ENCODE results near the gene RNF167.

RNF167 gene

GRCh38 chr17:4950075-4950745 lies 10.1 kb downstream of the RNF167 start:
- DNase-seq (ENCODE audit: low read depth in 1 of 2, low spot score in 1 of 2), result no peak

GRCh38 chr17:4950746-4951204 lies 10.7 kb downstream of the RNF167 start, which contains the start of gene ENO3:
ENO3 (plus strand) TSS chr17:4951119; CDS start chr17:4951830, 711 bp downstream.
- no peak for DNase-seq (ENCODE audit: low read depth in 1 of 2, low spot score in 1 of 2)

- DNase-seq (ENCODE audit: low read depth in 1 of 2, low spot score in 1 of 2), result no peak
Measured at GRCh38 chr17:4951486-4951885, 11.4 kb downstream of the RNF167 start.

GRCh38 chr17:4953451-4953961 lies 13.4 kb downstream of the RNF167 start:
- DNase-seq (ENCODE audit: low read depth in 1 of 2, low spot score in 1 of 2), result no peak

- DNase-seq (ENCODE audit: low read depth in 1 of 2, low spot score in 1 of 2), result no peak
Measured at GRCh38 chr17:4955091-4955490, 15.0 kb downstream of the RNF167 start.

GRCh38 chr17:4956493-4957061 lies 16.5 kb downstream of the RNF167 start:
- no peak for DNase-seq (ENCODE audit: low read depth in 1 of 2, low spot score in 1 of 2)

GRCh38 chr17:4958102-4958501 lies 18.0 kb downstream of the RNF167 start:
- no peak for DNase-seq (ENCODE audit: low read depth in 1 of 2, low spot score in 1 of 2)

- DNase-seq (ENCODE audit: low read depth in 1 of 2, low spot score in 1 of 2), result no peak
Measured at GRCh38 chr17:4959261-4959965, 19.3 kb downstream of the RNF167 start.

GRCh38 chr17:4960279-4960922 lies 20.3 kb downstream of the RNF167 start:
- DNase-seq (ENCODE audit: low read depth in 1 of 2, low spot score in 1 of 2), result no peak

- DNase-seq (ENCODE audit: low read depth in 1 of 2, low spot score in 1 of 2), result no peak
Measured at GRCh38 chr17:4965311-4965986, 25.4 kb downstream of the RNF167 start.

GRCh38 chr17:4966844-4967538 lies 26.9 kb downstream of the RNF167 start:
- peak; percentile 86 to 87 for DNase-seq (ENCODE audit: low read depth in 1 of 2, low spot score in 1 of 2)

- DNase-seq (ENCODE audit: low read depth in 1 of 2, low spot score in 1 of 2), result peak; percentile 87
Measured at GRCh38 chr17:4967539-4968485, 27.7 kb downstream of the RNF167 start, which contains the start of gene SPAG7. SPAG7 (minus strand) TSS chr17:4967817; CDS start chr17:4967804, 13 bp downstream.

- DNase-seq (ENCODE audit: low read depth in 1 of 2, low spot score in 1 of 2), result no peak
Measured at GRCh38 chr17:4968486-4969046, 28.5 kb downstream of the RNF167 start.

- no peak for DNase-seq (ENCODE audit: low read depth in 1 of 2, low spot score in 1 of 2)
Measured at GRCh38 chr17:4969047-4969550, 29.0 kb downstream of the RNF167 start.

- no peak for DNase-seq (ENCODE audit: low read depth in 1 of 2, low spot score in 1 of 2)
Measured at GRCh38 chr17:4969551-4970173, 29.6 kb downstream of the RNF167 start.

- DNase-seq (ENCODE audit: low read depth in 1 of 2, low spot score in 1 of 2), result no peak
Measured at GRCh38 chr17:4970273-4970672, 30.2 kb downstream of the RNF167 start.

- DNase-seq (ENCODE audit: low read depth in 1 of 2, low spot score in 1 of 2), result no peak
Measured at GRCh38 chr17:4971826-4972225, 31.8 kb downstream of the RNF167 start.

- no peak for DNase-seq (ENCODE audit: low read depth in 1 of 2, low spot score in 1 of 2)
Measured at GRCh38 chr17:4972322-4972721, 32.3 kb downstream of the RNF167 start.
